ENCODE data around the gene KCNG1.

KCNG1 gene

GRCh38 chr20:51011479-51011878 lies 11.4 kb downstream of the KCNG1 start:
- DNase-seq: no peak

- no peak for DNase-seq
Measured at GRCh38 chr20:51010932-51011331, 12.0 kb downstream of the KCNG1 start.

GRCh38 chr20:51010043-51010365 lies 12.9 kb downstream of the KCNG1 start:
- DNase-seq: no peak

GRCh38 chr20:51009303-51010042 lies 13.4 kb downstream of the KCNG1 start:
- DNase-seq: no peak

- DNase-seq: no peak
Measured at GRCh38 chr20:51008718-51009117, 14.2 kb downstream of the KCNG1 start.

- DNase-seq: no peak
Measured at GRCh38 chr20:51005214-51005613, 17.7 kb downstream of the KCNG1 start.

GRCh38 chr20:51004781-51005180 lies 18.1 kb downstream of the KCNG1 start:
- DNase-seq: no peak

GRCh38 chr20:51004305-51004727 lies 18.6 kb downstream of the KCNG1 start:
- no peak for DNase-seq

- DNase-seq: no peak
Measured at GRCh38 chr20:51003753-51004152, 19.2 kb downstream of the KCNG1 start.

GRCh38 chr20:51002633-51003032 lies 20.3 kb downstream of the KCNG1 start:
- DNase-seq: no peak

- DNase-seq: no peak
Measured at GRCh38 chr20:51001430-51002265, 21.3 kb downstream of the KCNG1 start.

GRCh38 chr20:50999355-50999754 lies 23.6 kb downstream of the KCNG1 start:
- DNase-seq: no peak

- no peak for DNase-seq
Measured at GRCh38 chr20:50996901-50997865, 25.7 kb downstream of the KCNG1 start.

GRCh38 chr20:50995506-50995905 lies 27.4 kb downstream of the KCNG1 start:
- DNase-seq: no peak

- no peak for DNase-seq
Measured at GRCh38 chr20:50993876-50994275, 29.0 kb downstream of the KCNG1 start.

GRCh38 chr20:50992733-50993457 lies 30.0 kb downstream of the KCNG1 start:
- peak; percentile 31 for DNase-seq

GRCh38 chr20:50992336-50992732 lies 30.6 kb downstream of the KCNG1 start:
- DNase-seq: no peak

- no peak for DNase-seq
Measured at GRCh38 chr20:50991076-50991475, 31.8 kb downstream of the KCNG1 start.

GRCh38 chr20:50987493-50988210 lies 35.3 kb downstream of the KCNG1 start:
- peak; percentile 68 for DNase-seq

GRCh38 chr20:50983321-50983720 lies 39.6 kb downstream of the KCNG1 start:
- DNase-seq: no peak

- DNase-seq: peak; percentile 56
Measured at GRCh38 chr20:50982363-50982762, 40.5 kb downstream of the KCNG1 start.

- no peak for DNase-seq
Measured at GRCh38 chr20:50981714-50982048, 41.2 kb downstream of the KCNG1 start.
